K562 (cell line): Measurements from ENCODE around the gene SCAP. TPM values are rescaled to one million over a fixed set of nuclear protein-coding genes. Genes with fewer than 3 reads are reported as not detected.

Experiments used
- MTA1 ChIP-seq: fragments of 450-650 bp; IDR thresholded peaks from 2 replicates; pipeline ENCODE4 v1.6.1; 2017; ENCODE audit warnings: borderline replicate concordance
- PHF8 ChIP-seq: fragments of 200-600 bp; sonication (generic); IDR thresholded peaks from 2 replicates; pipeline ENCODE4 v1.6.1; 2012; ENCODE audit warnings: mixed run types, mild to moderate bottlenecking, inconsistent platforms, low read length, moderate library complexity, borderline replicate concordance
- RAD51 ChIP-seq: fragments of 450-650 bp; IDR thresholded peaks from 2 replicates; pipeline ENCODE4 v1.7.1; 2016; ENCODE audit warnings: low read depth, mild to moderate bottlenecking, borderline replicate concordance
- SAFB ChIP-seq: fragments of 200-400 bp; formaldehyde crosslinking; IDR thresholded peaks from 2 replicates; pipeline ENCODE4 v1.6.1; 2017; ENCODE audit warnings: low read depth, low read length, borderline replicate concordance
- TEAD2 ChIP-seq: fragments of 450-650 bp; IDR thresholded peaks from 2 replicates; pipeline ENCODE4 v1.6.1; 2016; ENCODE audit warnings: missing genetic modification characterization, control low read depth, missing compliant biosample characterization
- TGIF2 ChIP-seq: sonication (generic); formaldehyde crosslinking; IDR thresholded peaks from 2 replicates; pipeline ENCODE4 v1.8.1; 2022; ENCODE audit warnings: mild to moderate bottlenecking, missing genetic modification reagents, moderate library complexity
- polyA plus RNA-seq, 8 experiments: library from polyadenylated mRNA; depleted of rRNA in 4 of 8; stranded (reverse) in 5 of 8; unstranded in 3 of 8; fragments of >200 nt; fragmentation: Nextera tagmentation in 2 of 8; fragmentation: Illumina TruSeq in 1 of 8; extraction: Ambion mirVana in 2 of 8; extraction: Trizol in 1 of 8; gene quantifications; 2 replicates each; pipeline versions ENCODE4 v1.2.1 to v1.2.3, GENCODE V29; 2011 to 2014; ENCODE audit warnings: inconsistent platforms in 1 of 8, missing spikeins in 1 of 8
- total RNA-seq, 7 experiments: library from RNA; depleted of rRNA in 6 of 7; stranded (reverse); fragments of >200 nt in 6 of 7; fragmentation: Illumina TruSeq in 2 of 7; extraction: Trizol in 2 of 7; gene quantifications; 2 replicates each; pipeline versions ENCODE4 v1.2.1 to v1.2.3, GENCODE V29; 2011 to 2021; ENCODE audit warnings: low replicate concordance in 1 of 7
- TF ChIP-seq, protein P1 (sequence below): fragments of 450-650 bp; IDR thresholded peaks from 2 replicates; pipeline ENCODE4 v1.6.1; 2018; ENCODE audit not compliant: partially characterized antibody
- TF ChIP-seq, protein P2 (sequence below): sonication (generic); formaldehyde crosslinking; IDR thresholded peaks from 2 replicates; pipeline ENCODE4 v1.9.0; 2022; ENCODE audit warnings: mild to moderate bottlenecking, missing genetic modification reagents
- TF ChIP-seq, protein P3 (sequence below): sonication (generic); formaldehyde crosslinking; IDR thresholded peaks from 2 replicates; pipeline ENCODE4 v1.8.0; 2022; ENCODE audit warnings: missing genetic modification reagents, mild to moderate bottlenecking, borderline replicate concordance
- TF ChIP-seq, protein P4 (sequence below): fragments of 200-600 bp; sonication (generic); IDR thresholded peaks from one replicate; pipeline ENCODE4 v1.6.1; 2012; ENCODE audit warnings: mild to moderate bottlenecking, low read depth, low read length, inconsistent platforms

Gene SCAP
- total and polyA plus RNA-seq, 9 of the 15 experiments (the other 6 are each of a cell fraction or from before 2014, with no cell fraction given), result 2.6 to 104 (median 37.8) TPM

DNA sequence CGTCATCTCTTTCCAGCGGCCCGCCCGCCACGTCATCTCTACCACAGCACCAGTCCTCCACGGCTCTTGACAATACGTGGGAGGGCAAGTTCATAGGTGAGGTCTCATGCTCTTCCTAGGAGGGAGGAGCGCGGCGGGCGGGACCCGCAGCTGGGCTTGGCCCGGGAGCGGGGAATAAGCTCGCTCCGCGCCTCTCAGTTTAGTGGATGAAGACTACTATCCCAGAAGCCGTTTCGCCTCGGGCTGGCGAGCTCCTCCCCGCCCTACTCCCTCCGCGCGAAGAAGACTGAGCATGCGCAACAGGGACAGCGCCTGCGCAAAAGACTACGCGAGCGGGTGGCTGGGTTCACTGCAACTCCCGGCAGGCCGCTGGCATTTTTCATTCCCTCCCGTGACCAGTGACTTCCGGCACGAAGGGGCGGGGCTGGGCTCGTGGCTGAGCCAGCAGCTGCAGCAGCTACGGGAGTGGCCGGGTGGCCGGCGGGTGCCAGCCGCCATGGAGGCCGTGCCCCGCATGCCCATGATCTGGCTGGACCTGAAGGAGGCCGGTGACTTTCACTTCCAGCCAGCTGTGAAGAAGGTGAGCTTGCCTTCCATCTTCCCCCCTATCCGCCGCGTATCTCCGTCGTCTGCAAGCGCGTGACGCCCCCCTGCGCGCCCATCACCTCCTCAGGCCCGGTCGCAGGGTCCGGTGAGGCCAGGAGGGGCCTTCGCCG is 95.0 kb downstream of the SCAP start, which contains the start of gene PTPN23 (continued):
- TF ChIP-seq, protein P1, sequence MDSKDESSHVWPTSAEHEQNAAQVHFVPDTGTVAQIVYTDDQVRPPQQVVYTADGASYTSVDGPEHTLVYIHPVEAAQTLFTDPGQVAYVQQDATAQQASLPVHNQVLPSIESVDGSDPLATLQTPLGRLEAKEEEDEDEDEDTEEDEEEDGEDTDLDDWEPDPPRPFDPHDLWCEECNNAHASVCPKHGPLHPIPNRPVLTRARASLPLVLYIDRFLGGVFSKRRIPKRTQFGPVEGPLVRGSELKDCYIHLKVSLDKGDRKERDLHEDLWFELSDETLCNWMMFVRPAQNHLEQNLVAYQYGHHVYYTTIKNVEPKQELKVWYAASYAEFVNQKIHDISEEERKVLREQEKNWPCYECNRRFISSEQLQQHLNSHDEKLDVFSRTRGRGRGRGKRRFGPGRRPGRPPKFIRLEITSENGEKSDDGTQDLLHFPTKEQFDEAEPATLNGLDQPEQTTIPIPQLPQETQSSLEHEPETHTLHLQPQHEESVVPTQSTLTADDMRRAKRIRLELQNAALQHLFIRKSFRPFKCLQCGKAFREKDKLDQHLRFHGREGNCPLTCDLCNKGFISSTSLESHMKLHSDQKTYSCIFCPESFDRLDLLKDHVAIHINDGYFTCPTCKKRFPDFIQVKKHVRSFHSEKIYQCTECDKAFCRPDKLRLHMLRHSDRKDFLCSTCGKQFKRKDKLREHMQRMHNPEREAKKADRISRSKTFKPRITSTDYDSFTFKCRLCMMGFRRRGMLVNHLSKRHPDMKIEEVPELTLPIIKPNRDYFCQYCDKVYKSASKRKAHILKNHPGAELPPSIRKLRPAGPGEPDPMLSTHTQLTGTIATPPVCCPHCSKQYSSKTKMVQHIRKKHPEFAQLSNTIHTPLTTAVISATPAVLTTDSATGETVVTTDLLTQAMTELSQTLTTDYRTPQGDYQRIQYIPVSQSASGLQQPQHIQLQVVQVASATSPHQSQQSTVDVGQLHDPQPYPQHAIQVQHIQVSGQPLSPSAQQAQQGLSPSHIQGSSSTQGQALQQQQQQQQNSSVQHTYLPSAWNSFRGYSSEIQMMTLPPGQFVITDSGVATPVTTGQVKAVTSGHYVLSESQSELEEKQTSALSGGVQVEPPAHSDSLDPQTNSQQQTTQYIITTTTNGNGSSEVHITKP, result peak; percentile 78
- TF ChIP-seq, protein P2, sequence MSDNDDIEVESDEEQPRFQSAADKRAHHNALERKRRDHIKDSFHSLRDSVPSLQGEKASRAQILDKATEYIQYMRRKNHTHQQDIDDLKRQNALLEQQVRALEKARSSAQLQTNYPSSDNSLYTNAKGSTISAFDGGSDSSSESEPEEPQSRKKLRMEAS (CRISPR knock-in tag), result peak; percentile 87
- peak; percentile 87 for TF ChIP-seq RAD51
- no peak for TF ChIP-seq TGIF2 (CRISPR knock-in tag)
- TF ChIP-seq PHF8, result peak; percentile 87
- 0 out of 2 replicates have a peak, but pooled peaks have one; percentile 69 for TF ChIP-seq MTA1
- peak; percentile 67; the same call in 1 of the 2 replicates for TF ChIP-seq SAFB
- no peak for TF ChIP-seq TEAD2 (tag)
- TF ChIP-seq, protein P3, sequence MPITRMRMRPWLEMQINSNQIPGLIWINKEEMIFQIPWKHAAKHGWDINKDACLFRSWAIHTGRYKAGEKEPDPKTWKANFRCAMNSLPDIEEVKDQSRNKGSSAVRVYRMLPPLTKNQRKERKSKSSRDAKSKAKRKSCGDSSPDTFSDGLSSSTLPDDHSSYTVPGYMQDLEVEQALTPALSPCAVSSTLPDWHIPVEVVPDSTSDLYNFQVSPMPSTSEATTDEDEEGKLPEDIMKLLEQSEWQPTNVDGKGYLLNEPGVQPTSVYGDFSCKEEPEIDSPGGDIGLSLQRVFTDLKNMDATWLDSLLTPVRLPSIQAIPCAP (CRISPR knock-in tag), result peak; percentile 76; the same call in 1 of the 2 replicates
- TF ChIP-seq, protein P4, sequence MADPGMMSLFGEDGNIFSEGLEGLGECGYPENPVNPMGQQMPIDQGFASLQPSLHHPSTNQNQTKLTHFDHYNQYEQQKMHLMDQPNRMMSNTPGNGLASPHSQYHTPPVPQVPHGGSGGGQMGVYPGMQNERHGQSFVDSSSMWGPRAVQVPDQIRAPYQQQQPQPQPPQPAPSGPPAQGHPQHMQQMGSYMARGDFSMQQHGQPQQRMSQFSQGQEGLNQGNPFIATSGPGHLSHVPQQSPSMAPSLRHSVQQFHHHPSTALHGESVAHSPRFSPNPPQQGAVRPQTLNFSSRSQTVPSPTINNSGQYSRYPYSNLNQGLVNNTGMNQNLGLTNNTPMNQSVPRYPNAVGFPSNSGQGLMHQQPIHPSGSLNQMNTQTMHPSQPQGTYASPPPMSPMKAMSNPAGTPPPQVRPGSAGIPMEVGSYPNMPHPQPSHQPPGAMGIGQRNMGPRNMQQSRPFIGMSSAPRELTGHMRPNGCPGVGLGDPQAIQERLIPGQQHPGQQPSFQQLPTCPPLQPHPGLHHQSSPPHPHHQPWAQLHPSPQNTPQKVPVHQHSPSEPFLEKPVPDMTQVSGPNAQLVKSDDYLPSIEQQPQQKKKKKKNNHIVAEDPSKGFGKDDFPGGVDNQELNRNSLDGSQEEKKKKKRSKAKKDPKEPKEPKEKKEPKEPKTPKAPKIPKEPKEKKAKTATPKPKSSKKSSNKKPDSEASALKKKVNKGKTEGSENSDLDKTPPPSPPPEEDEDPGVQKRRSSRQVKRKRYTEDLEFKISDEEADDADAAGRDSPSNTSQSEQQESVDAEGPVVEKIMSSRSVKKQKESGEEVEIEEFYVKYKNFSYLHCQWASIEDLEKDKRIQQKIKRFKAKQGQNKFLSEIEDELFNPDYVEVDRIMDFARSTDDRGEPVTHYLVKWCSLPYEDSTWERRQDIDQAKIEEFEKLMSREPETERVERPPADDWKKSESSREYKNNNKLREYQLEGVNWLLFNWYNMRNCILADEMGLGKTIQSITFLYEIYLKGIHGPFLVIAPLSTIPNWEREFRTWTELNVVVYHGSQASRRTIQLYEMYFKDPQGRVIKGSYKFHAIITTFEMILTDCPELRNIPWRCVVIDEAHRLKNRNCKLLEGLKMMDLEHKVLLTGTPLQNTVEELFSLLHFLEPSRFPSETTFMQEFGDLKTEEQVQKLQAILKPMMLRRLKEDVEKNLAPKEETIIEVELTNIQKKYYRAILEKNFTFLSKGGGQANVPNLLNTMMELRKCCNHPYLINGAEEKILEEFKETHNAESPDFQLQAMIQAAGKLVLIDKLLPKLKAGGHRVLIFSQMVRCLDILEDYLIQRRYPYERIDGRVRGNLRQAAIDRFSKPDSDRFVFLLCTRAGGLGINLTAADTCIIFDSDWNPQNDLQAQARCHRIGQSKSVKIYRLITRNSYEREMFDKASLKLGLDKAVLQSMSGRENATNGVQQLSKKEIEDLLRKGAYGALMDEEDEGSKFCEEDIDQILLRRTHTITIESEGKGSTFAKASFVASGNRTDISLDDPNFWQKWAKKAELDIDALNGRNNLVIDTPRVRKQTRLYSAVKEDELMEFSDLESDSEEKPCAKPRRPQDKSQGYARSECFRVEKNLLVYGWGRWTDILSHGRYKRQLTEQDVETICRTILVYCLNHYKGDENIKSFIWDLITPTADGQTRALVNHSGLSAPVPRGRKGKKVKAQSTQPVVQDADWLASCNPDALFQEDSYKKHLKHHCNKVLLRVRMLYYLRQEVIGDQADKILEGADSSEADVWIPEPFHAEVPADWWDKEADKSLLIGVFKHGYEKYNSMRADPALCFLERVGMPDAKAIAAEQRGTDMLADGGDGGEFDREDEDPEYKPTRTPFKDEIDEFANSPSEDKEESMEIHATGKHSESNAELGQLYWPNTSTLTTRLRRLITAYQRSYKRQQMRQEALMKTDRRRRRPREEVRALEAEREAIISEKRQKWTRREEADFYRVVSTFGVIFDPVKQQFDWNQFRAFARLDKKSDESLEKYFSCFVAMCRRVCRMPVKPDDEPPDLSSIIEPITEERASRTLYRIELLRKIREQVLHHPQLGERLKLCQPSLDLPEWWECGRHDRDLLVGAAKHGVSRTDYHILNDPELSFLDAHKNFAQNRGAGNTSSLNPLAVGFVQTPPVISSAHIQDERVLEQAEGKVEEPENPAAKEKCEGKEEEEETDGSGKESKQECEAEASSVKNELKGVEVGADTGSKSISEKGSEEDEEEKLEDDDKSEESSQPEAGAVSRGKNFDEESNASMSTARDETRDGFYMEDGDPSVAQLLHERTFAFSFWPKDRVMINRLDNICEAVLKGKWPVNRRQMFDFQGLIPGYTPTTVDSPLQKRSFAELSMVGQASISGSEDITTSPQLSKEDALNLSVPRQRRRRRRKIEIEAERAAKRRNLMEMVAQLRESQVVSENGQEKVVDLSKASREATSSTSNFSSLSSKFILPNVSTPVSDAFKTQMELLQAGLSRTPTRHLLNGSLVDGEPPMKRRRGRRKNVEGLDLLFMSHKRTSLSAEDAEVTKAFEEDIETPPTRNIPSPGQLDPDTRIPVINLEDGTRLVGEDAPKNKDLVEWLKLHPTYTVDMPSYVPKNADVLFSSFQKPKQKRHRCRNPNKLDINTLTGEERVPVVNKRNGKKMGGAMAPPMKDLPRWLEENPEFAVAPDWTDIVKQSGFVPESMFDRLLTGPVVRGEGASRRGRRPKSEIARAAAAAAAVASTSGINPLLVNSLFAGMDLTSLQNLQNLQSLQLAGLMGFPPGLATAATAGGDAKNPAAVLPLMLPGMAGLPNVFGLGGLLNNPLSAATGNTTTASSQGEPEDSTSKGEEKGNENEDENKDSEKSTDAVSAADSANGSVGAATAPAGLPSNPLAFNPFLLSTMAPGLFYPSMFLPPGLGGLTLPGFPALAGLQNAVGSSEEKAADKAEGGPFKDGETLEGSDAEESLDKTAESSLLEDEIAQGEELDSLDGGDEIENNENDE, result no peak
